Right ventricle myocardium superior (tissue), 1 donor: ENCODE data around the gene AMBRA1. TPM values are rescaled to one million over a fixed set of nuclear protein-coding genes. Genes with fewer than 3 reads are reported as not detected.
"Not testable (repeated sequence)": the region's sequence is repeated elsewhere in the genome, so short reads cannot be mapped to it uniquely, and the experiment has no call there.

Experiments
- ATAC-seq: fragments of 200-7000 bp; cut with Tn5 transposase; one replicate; pipeline ENCODE4 v1.9.1; 2020; ENCODE audit warnings: mild to moderate bottlenecking; ENCODE audit not compliant: poor library complexity
- DNase-seq: peaks from one replicate; pipeline ENCODE4 v3.0.0-alpha.2; 2020
- intact Hi-C: fragments of 100-400 bp; cut with DNase I; formaldehyde crosslinking; loops from one replicate; pipeline ENCODE4 v1.11.2; 2022
- total RNA-seq: library from RNA; stranded (reverse); fragmentation: NEBNext Ultra II Directional; extraction: Animal tissue kit (Norgen Biotek cat#: 25700); gene quantifications from one replicate; pipeline ENCODE4 v1.2.1, GENCODE V29; 2021
- donor health status: DM: no; HTN: yes; CAD: no; lungs with severe emphysema.

The AMBRA1 gene
- total RNA-seq, 1 donor from 2014 or later, result 12.3 TPM

DNA sequence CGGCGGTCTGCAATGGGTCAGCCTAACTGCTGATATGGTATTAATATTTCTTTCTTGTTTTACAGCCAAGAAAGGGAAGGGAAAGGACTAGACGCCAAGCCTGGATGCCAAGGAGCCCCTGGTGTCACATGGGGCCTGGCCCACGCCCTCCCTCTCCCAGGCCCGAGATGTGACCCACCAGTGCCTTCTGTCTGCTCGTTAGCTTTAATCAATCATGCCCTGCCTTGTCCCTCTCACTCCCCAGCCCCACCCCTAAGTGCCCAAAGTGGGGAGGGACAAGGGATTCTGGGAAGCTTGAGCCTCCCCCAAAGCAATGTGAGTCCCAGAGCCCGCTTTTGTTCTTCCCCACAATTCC lies 210.4 kb downstream of the AMBRA1 start:
- intact Hi-C loops, result no loop called here
- ATAC-seq (no peak), DNase-seq (no peak)

DNA sequence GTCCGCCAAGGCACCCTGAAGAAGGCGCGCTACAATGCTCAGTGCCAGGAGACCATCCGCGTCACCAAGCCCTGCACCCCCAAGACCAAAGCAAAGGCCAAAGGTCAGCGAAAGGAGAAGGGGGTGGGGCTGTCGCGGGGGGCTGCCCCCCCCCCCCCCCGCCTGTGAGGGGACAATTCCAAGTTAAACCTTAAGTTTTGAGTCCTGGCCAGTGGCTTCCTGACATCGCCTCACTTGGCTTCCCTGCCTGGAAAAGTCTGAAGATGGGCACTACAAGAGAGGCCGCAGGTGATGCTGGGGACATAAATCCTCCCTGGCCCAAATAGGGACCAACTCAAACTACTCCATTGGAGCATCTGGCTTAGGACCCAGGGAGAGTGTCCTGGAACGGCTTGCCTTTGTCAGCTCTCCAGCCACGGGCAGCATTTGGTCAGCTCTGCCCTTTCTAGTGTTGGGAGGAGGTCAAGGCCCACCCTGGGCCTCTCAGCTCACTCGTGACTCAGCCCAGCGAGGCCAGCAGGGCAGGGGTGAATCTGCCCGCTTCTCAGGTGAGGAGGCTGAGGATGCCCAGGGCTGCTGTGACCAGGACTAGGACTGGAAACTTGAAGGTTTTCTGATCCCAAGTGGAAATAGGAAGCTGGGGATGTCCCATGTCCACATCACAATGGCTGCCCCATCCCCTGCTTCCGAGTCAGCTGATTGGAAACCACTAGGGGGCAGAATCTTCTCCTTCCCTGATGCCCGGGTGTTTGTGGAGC lies 211.0 kb downstream of the AMBRA1 start:
- DNase-seq, result no peak
- intact Hi-C loops, result no loop called here
- no peak for ATAC-seq

DNA sequence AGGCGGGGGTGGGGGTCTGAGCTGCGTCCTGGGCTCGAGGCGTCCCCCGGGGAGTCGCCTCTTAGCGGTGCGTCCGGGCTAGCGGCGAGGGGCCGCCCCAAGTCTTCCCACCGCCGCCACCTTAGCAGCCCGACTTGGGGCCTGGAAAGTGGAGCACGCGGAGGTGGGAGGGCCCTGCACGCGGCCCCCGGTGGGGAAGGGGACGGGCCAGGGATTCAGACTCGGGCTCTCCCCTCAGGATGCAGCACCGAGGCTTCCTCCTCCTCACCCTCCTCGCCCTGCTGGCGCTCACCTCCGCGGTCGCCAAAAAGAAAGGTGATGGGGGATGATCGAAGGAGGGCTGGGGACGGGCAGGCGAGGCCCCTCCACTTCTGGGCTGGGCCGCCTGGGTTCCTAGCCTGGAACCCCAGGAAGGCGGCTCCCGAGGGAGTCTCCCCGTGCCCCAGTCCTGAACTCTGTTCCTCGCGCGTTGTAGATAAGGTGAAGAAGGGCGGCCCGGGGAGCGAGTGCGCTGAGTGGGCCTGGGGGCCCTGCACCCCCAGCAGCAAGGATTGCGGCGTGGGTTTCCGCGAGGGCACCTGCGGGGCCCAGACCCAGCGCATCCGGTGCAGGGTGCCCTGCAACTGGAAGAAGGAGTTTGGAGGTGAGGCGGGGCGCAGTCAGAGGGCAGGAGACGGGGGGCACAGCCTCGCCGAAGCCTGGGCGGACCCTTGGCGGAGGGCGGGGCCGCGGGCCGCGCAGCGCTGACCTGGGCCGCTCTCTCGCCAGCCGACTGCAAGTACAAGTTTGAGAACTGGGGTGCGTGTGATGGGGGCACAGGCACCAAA lies 211.8 kb downstream of the AMBRA1 start:
- intact Hi-C loops, result no loop called here
- ATAC-seq (no peak), DNase-seq (no peak)

DNA sequence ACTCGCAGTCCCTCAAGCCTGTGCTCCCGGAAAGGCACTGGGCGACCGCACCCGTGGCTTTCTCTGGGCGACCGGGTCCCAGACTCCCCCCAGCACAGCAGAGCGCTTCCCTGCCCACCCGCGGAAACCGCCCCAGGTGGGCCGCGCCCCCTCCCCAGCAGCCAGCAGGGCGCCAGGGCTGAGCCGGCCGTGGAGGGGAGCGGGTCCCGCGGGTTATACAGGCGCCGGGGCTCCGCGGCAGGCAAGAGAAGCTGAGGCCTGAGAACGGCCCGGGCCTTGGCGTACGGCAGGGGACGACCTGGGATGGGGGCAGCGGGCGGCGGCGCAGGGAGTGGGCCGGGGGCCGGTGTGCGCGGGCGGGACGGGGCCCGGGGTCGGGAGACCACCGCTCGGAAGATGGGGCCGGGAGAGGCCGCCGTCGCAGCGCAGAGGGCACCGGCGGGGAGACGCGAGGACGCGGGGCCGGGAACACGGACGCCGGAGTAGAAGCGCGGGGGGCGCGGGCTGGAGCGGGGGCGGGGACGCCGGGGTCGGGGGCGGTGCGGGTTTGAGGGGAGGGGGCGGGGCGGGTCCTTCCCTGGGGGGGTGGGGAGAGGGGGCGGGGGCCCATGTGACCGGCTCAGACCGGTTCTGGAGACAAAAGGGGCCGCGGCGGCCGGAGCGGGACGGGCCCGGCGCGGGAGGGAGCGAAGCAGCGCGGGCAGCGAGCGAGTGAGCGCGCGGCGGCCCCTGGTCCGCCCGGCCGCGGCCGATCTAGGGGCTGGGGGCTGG lies 212.6 kb downstream of the AMBRA1 start, which contains the start of gene MDK:
Gene MDK, plus strand, starts transcription at position 622 of the 771 bp plus-strand sequence. CDS start 389 bp downstream, outside the sequence.
- intact Hi-C loops, result no loop called here
- DNase-seq (no peak), ATAC-seq (peak; percentile 9)

DNA sequence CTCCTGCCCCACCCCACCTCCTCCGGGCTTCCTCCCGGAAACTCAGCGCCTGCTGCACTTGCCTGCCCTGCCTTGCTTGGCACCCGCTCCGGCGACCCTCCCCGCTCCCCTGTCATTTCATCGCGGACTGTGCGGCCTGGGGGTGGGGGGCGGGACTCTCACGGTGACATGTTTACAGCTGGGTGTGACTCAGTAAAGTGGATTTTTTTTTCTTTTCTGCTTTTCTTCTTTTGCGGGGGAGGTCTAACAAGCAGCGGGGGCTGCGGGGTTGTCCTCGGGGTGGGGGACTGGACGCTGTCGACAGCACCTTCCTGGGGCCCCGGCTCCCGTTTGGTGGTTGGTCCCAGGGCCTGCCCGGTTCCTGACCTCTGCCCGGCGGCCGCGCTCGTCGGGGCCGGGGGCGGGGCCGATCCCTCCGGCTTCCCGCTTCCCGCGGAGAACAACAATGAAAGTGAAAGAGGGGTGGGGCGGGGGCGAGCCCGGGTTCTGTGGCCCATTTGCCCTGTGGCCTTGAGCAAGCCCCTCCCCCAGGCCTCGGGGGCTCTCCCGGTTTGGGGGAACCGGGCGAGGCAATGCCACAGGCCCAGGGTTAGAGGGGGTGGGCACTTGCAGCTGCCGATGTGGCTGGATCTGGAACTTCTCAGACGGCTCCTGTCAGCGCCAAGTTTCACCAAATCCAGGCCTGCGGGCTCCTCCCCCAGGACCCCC lies 213.3 kb downstream of the AMBRA1 start:
- intact Hi-C loops, result no loop called here
- ATAC-seq (peak; percentile 56), DNase-seq (peak; percentile 85)

DNA sequence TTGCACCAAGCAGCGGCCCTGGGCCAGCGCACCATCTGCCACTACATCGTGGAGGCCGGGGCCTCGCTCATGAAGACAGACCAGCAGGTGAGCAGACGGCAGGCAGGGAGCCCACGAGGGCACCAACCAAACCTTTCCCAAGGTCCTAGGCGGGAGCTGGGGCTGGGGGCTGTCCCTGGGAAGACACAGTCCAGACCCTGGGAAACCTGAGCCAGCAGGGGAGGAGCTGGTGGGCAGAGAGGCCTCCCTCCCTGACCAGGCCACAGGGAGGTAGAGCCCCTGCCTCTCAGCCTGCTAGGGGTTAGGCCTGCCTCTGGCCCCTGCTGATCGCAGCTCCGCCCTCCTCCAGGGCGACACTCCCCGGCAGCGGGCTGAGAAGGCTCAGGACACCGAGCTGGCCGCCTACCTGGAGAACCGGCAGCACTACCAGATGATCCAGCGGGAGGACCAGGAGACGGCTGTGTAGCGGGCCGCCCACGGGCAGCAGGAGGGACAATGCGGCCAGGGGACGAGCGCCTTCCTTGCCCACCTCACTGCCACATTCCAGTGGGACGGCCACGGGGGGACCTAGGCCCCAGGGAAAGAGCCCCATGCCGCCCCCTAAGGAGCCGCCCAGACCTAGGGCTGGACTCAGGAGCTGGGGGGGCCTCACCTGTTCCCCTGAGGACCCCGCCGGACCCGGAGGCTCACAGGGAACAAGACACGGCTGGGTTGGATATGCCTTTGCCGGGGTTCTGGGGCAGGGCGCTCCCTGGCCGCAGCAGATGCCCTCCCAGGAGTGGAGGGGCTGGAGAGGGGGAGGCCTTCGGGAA lies 214.1 kb downstream of the AMBRA1 start:
- intact Hi-C loops, DNase-seq: not testable (repeated sequence)
- peak; percentile 3 for ATAC-seq

DNA sequence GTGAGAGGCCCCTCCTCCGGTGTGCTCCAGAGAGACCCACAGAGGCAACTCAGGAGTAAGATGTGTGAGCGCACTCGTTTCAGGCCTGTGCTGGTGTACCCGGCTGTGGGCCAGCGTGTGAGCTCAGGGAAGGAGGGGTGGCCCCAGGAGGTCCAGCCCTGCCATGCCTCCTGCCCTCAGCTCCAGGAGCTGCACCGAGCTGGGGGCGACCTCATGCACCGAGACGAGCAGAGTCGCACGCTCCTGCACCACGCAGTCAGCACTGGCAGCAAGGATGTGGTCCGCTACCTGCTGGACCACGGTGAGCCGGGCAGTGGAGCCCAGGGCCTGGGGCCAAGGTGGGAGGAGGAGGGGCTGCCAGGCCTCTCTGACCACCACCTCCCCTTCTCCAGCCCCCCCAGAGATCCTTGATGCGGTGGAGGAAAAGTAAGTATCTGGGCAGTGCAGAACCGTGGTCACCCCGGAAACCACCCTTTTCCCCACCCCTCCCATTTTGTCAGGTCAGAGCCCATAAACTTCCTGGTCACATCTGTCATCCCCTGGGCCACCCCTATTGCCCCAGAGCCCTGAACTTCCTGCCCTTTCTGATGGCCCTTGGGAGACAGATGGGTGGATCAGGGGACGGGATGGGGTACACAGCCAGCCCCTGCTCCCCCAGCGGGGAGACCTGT lies 214.9 kb downstream of the AMBRA1 start:
- intact Hi-C loops, result no loop called here
- DNase-seq, result no peak
- ATAC-seq, result peak; percentile 2

DNA sequence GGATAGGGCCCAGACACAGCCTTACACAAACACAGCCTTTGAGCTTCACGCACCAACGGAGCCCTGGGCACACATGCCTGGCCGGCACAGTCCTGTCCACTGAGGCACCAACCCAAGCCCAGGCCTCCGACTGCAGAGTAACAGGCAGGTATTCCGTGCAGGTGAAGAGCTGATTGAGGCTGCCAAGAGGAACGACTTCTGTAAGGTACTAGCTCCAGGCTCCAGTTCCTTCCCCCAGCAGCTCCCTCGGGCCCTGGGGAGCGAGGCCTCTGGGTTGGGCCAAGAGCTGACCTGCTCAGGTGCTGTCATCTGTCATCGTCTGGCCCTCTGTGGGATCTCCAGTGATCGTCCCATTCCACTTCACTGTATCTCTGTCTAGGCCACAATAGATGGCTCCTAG lies 215.5 kb downstream of the AMBRA1 start:
- no peak for DNase-seq
- no peak for ATAC-seq
- intact Hi-C loops, result no loop called here

DNA sequence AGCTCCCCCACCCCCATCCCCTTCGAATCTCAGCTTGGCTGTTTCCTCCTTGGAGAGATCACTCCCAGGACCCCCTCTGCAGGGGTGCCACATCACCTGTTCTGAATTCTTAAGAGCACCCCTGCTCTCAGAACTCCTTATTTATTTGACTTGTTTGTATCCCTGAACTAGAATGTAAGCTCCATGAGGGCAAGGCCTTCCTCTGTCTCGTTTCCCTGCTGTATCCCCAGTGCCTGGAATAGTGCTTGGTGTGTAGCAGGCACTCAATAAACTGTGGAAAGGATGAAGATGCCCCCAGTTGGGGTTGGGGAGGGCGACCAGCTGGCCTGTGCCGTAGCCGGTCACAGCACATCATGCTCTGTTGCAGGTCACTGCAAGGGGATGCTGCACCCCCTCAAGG lies 216.0 kb downstream of the AMBRA1 start:
- DNase-seq (no peak), ATAC-seq (no peak)
- intact Hi-C loops, result no loop called here

DNA sequence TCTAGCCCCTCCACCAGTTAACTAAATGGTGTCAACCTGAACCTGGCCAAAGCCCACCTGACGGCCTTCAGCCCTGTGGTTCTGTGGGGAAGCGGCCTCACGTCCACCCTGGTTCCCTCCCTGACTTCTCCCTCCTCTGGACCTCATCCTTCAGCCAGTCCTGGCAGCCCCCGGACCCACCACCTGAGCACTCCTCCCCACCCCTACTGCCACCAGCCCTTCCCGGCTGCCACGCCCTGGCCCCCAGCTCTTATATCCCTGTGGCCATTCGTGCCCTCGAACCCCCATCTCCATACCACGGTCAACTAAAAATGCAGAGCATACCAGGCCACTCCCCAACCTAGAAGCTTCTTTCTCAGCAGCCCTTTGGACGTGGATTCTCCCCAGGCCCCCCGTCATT lies 216.5 kb downstream of the AMBRA1 start:
- ATAC-seq (no peak), DNase-seq (no peak)
- intact Hi-C loops, result no loop called here

DNA sequence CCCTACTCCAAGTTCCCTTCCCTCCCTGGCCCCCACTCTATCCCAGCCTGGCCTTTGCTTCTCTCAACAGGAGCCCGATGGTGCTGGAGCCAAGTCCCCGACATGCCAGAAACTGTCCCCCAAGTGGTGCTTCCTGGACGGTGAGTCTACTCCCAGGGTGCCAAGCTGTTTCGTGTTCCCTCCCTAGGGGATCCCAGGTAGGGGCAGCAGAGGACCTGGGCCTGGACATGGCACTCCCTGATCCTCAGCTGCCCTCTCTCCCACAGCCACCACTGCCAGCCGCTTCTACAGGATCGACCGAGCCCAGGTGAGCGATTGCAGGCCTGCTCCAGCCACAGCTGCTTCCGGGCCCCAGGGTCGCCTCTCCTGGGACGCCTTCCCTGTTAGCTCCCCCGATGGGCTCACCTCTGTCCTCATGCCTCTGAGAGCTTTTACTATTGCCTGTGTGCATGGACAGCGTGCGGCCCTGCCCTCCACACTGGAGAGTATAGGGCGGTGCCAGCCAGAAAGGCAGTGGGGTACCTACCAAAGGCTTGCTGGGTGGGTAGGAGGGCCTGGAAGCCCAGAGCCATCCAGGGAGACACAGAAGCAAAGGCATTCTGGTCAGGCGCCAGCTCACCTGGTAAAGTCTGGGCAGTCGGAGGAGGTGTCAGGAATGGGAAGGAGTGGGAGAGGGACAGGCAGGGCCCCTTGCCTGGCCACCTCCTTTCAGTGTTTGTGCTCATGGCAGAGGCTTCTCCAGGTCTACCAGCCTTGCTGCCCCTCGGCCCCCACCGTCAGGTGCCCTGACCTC lies 217.4 kb downstream of the AMBRA1 start:
- no peak for ATAC-seq
- no peak for DNase-seq
- intact Hi-C loops, result no loop called here

DNA sequence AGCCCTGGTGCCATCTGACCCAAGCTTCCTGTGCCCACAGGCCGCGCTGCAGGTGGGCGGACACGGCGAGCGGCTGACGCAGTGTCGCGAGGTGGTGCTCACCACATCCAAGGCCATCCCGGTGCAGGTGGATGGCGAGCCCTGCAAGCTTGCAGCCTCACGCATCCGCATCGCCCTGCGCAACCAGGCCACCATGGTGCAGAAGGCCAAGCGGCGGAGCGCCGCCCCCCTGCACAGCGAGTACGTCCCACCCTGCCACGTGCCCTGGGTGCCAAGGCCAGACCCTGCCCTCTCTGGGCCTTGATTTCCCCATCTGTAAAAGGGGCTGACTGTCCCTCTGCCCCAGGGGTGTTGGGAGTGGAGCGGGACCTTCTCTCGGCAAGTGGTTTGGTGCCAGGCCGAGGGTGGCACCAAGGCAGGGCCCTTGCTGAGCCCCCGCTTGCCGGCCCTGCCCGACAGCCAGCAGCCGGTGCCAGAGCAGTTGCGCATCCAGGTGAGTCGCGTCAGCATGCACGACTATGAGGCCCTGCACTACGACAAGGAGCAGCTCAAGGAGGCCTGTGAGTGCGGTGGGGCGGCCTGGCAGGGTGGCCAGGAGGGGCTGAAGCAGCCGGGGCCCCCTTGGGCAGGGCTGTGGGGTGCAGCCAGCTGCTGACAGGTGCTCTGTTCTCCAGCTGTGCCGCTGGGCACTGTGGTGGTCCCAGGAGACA lies 218.3 kb downstream of the AMBRA1 start:
- DNase-seq, result no peak
- no peak for ATAC-seq
- intact Hi-C loops, result no loop called here

DNA sequence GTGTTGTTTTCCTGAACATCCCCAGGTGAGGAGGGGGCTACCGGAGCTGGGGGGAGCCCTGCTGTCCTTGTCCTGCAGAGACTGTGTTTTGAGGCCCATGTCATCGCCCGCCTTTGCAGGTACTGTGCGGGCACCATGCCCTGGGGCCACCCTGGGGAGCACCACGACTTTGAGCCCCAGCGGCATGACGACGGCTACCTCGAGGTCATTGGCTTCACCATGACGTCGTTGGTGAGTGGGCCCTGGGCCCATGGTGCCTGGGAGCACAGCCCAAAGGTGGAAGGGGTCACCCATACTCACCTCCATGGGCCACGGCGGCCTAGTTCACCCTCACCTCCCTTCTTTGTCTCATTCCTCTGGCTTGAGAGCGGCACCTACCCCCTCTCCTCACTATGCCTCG lies 219.0 kb downstream of the AMBRA1 start:
- no peak for DNase-seq
- intact Hi-C loops, result no loop called here
- ATAC-seq, result no peak

DNA sequence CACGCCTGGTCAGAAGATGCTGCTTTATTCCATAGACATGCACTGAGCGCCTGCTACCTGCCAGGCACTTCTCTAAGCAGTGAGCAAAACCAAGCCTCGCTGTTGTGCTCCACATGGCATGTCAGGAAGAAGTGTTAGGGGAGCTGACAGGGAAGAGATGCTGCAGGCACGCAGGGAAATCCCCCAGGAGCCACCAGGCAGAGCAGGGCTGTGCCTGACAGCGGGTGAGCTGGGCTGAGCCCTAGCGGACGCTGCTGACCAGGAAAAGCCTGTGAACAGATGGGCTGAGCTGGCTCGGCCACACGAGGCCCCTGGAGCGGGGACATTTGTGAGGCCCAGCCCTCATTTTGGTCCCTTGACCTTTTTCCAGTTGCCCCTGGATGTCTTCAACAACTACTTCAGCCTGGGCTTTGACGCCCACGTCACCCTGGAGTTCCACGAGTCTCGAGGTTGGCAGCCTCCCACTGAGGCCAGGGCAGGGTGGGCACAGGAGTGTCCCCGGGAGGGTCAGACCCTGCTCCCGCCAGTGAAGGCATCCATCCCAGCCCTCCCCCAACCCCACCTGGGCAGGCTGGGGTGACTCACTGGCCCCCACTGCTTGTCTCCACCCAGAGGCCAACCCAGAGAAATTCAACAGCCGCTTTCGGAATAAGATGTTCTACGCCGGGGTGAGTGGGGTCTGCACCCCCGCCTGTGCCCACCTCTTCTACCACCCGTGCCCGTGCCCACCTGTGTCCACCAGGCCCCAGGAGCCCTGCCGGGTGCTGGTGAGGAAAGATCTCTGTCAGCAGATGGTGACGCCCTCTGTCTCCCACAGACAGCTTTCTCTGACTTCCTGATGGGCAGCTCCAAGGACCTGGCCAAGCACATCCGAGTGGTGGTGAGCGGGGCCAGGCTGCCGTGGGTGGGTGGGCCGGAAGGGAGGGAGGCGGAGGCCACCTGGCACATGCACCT lies 219.8 kb downstream of the AMBRA1 start:
- ATAC-seq (no peak), DNase-seq (no peak)
- intact Hi-C loops, result no loop called here

DNA sequence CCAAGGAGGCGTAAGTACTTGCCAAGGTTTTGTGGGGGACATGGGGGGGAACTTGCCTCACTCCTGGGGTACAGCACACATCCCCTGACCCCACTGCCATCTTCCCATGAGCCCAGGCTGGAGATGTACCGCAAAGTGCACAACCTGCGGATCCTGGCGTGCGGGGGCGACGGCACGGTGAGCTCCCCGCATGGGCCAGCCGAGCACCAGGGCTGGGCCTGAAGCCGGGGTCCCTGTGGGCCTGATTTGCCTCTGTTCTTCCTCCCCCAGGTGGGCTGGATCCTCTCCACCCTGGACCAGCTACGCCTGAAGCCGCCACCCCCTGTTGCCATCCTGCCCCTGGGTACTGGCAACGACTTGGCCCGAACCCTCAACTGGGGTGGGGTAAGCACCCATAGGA lies 221.3 kb downstream of the AMBRA1 start:
- ATAC-seq, DNase-seq, intact Hi-C loops: not testable (repeated sequence)
